HepG2 (cell line): Measurements from ENCODE around the gene PDE9A. TPM values are rescaled to one million over a fixed set of nuclear protein-coding genes. Genes with fewer than 3 reads are reported as not detected.

Experiments
- ARID3A ChIP-seq: IDR thresholded peaks from 2 replicates; pipeline ENCODE4 v1.6.1; 2012; ENCODE audit warnings: low read depth, low read length, improper control_type of control experiment
- KAT2B ChIP-seq: fragments of 150-350 bp; IDR thresholded peaks from 2 replicates; pipeline ENCODE4 v1.6.1; 2014; ENCODE audit warnings: low read depth, low read length, borderline replicate concordance
- MED1 ChIP-seq: sonication (generic); formaldehyde crosslinking; IDR thresholded peaks from 2 replicates; pipeline ENCODE4 v1.4.0; 2020; ENCODE audit warnings: missing genetic modification reagents
- NR2C2 ChIP-seq: sonication (generic); formaldehyde crosslinking; IDR thresholded peaks from 2 replicates; pipeline ENCODE4 v1.4.0; 2020; ENCODE audit warnings: missing genetic modification reagents, mild to moderate bottlenecking, moderate library complexity, borderline replicate concordance
- ONECUT2 ChIP-seq: sonication (generic); formaldehyde crosslinking; IDR thresholded peaks from 2 replicates; pipeline ENCODE4 v1.4.0; 2020; ENCODE audit warnings: missing genetic modification reagents
- RXRB ChIP-seq: IDR thresholded peaks from 2 replicates; pipeline ENCODE4 v1.6.1; 2016; ENCODE audit warnings: borderline replicate concordance, missing genetic modification reagents, missing compliant biosample characterization
- SPEN ChIP-seq: sonication (generic); formaldehyde crosslinking; IDR thresholded peaks from 2 replicates; pipeline ENCODE4 v1.5.1; 2020; ENCODE audit warnings: low read depth, mild to moderate bottlenecking, missing genetic modification reagents
- TCF7 ChIP-seq: sonication (generic); IDR thresholded peaks from 2 replicates; pipeline ENCODE4 v1.6.1; 2016; ENCODE audit warnings: antibody characterized with exemption, low read depth
- TP53 ChIP-seq: sonication (generic); formaldehyde crosslinking; conservative IDR thresholded peaks from 2 replicates; pipeline ENCODE4 v1.4.0; 2020; ENCODE audit warnings: missing genetic modification reagents
- YY1 ChIP-seq: IDR thresholded peaks from 2 replicates; pipeline ENCODE4 v1.6.1; 2011; ENCODE audit warnings: low read length, low read depth, moderate library complexity, mild to moderate bottlenecking; ENCODE audit not compliant: insufficient read depth, insufficient replicate concordance
- ZMYM3 ChIP-seq: sonication (generic); formaldehyde crosslinking; IDR thresholded peaks from 2 replicates; pipeline ENCODE4 v1.5.1; 2020; ENCODE audit warnings: mild to moderate bottlenecking, missing genetic modification reagents
- ZNF510 ChIP-seq: sonication (generic); formaldehyde crosslinking; IDR thresholded peaks from 2 replicates; pipeline ENCODE4 v1.4.0; 2020; ENCODE audit warnings: low read depth, mild to moderate bottlenecking, missing genetic modification reagents
- polyA plus RNA-seq, 8 experiments: library from polyadenylated mRNA; depleted of rRNA in 3 of 8; stranded (reverse) in 7 of 8; unstranded in 1 of 8; fragments of >200 nt; fragmentation: Illumina TruSeq in 4 of 8; extraction: Trizol in 4 of 8; gene quantifications; 2 replicates each; pipeline versions ENCODE4 v1.2.1 to v1.2.3, GENCODE V29; 2011 to 2016; ENCODE audit warnings: low read depth in 4 of 8, missing spikeins in 1 of 8, mixed read lengths in 1 of 8; ENCODE audit not compliant: insufficient read depth in 1 of 8
- total RNA-seq, 5 experiments: library from RNA; depleted of rRNA; stranded (reverse); fragments of >200 nt; fragmentation: Illumina TruSeq; extraction: Trizol; gene quantifications; 2 replicates each; pipeline ENCODE4 v1.2.3, GENCODE V29; 2016; ENCODE audit warnings: low read depth in 1 of 5
- TF ChIP-seq, protein P1 (sequence below): sonication (generic); formaldehyde crosslinking; IDR thresholded peaks from 2 replicates; pipeline ENCODE4 v1.4.0; 2020; ENCODE audit warnings: missing genetic modification reagents
- TF ChIP-seq, protein P2 (sequence below): sonication (generic); formaldehyde crosslinking; IDR thresholded peaks from 2 replicates; pipeline ENCODE4 v1.5.0; 2020; ENCODE audit warnings: missing genetic modification reagents
- TF ChIP-seq, protein P3 (sequence below): sonication (generic); formaldehyde crosslinking; IDR thresholded peaks from 2 replicates; pipeline ENCODE4 v1.4.0; 2020; ENCODE audit warnings: missing genetic modification reagents
- TF ChIP-seq, protein P4 (sequence below): sonication (generic); formaldehyde crosslinking; IDR thresholded peaks from 2 replicates; pipeline ENCODE4 v1.9.0; 2022; ENCODE audit warnings: low read depth, missing genetic modification reagents
- TF ChIP-seq, protein P5 (sequence below): sonication (generic); formaldehyde crosslinking; IDR thresholded peaks from 2 replicates; pipeline ENCODE4 v1.8.0; 2022; ENCODE audit warnings: missing genetic modification reagents, mild to moderate bottlenecking, moderate library complexity, borderline replicate concordance

PDE9A gene
- total and polyA plus RNA-seq, 2 of the 13 experiments (the other 11 are each of a cell fraction or from before 2014, with no cell fraction given): 4.6 to 19.7 TPM

DNA sequence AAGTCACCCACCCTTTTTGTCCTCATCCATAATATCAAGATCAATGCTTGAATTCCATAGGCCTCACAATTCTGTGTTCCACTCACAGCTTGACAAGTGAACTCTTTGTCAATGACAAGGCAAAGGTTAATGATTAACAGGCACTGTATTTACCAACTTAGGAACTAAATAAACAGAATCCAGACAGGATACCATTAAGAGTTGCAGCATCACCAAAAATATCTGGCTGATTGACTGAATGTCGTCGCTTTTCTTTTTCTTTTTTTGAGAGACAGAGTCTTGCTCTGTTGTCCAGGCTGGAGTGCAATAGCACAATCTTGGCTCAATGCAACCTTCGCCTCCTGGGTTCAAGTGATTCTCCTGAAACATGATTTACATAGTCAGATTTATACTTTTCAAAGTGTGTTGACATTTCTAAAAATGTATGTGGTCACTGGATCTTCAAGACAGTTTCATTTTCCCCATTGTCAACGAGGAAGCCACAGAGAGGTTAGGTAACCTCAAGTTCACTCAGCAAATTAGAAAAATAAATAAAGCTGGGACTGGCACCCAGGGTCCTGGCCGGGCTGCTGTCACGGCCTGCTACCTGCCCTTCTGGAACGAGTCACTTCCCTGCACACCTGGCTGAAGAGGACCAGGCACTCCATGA is 81.0 kb downstream of the PDE9A start (continued):
- TF ChIP-seq ARID3A: peak; percentile 92
- peak; percentile 36; the same call in 1 of the 2 replicates for TF ChIP-seq SPEN (CRISPR knock-in tag)
- peak; percentile 2 for TF ChIP-seq YY1
- TF ChIP-seq NR2C2 (CRISPR knock-in tag): peak; percentile 46; the same call in 1 of the 2 replicates
- TF ChIP-seq ZMYM3 (CRISPR knock-in tag): peak; percentile 94
- TF ChIP-seq, protein P1, sequence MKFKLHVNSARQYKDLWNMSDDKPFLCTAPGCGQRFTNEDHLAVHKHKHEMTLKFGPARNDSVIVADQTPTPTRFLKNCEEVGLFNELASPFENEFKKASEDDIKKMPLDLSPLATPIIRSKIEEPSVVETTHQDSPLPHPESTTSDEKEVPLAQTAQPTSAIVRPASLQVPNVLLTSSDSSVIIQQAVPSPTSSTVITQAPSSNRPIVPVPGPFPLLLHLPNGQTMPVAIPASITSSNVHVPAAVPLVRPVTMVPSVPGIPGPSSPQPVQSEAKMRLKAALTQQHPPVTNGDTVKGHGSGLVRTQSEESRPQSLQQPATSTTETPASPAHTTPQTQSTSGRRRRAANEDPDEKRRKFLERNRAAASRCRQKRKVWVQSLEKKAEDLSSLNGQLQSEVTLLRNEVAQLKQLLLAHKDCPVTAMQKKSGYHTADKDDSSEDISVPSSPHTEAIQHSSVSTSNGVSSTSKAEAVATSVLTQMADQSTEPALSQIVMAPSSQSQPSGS (CRISPR knock-in tag): peak; percentile 75; the same call in 1 of the 2 replicates
- peak; percentile 56 for TF ChIP-seq TCF7
- peak; percentile 88 for TF ChIP-seq MED1
- TF ChIP-seq RXRB (CRISPR knock-in tag): peak; percentile 82
- TF ChIP-seq, protein P2, sequence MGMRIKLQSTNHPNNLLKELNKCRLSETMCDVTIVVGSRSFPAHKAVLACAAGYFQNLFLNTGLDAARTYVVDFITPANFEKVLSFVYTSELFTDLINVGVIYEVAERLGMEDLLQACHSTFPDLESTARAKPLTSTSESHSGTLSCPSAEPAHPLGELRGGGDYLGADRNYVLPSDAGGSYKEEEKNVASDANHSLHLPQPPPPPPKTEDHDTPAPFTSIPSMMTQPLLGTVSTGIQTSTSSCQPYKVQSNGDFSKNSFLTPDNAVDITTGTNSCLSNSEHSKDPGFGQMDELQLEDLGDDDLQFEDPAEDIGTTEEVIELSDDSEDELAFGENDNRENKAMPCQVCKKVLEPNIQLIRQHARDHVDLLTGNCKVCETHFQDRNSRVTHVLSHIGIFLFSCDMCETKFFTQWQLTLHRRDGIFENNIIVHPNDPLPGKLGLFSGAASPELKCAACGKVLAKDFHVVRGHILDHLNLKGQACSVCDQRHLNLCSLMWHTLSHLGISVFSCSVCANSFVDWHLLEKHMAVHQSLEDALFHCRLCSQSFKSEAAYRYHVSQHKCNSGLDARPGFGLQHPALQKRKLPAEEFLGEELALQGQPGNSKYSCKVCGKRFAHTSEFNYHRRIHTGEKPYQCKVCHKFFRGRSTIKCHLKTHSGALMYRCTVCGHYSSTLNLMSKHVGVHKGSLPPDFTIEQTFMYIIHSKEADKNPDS (CRISPR knock-in tag): no peak
- 0 out of 2 replicates have a peak, but pooled peaks have one; percentile 19 for TF ChIP-seq KAT2B
- TF ChIP-seq TP53 (CRISPR knock-in tag): peak; percentile 35; the same call in 1 of the 2 replicates
- TF ChIP-seq, protein P3, sequence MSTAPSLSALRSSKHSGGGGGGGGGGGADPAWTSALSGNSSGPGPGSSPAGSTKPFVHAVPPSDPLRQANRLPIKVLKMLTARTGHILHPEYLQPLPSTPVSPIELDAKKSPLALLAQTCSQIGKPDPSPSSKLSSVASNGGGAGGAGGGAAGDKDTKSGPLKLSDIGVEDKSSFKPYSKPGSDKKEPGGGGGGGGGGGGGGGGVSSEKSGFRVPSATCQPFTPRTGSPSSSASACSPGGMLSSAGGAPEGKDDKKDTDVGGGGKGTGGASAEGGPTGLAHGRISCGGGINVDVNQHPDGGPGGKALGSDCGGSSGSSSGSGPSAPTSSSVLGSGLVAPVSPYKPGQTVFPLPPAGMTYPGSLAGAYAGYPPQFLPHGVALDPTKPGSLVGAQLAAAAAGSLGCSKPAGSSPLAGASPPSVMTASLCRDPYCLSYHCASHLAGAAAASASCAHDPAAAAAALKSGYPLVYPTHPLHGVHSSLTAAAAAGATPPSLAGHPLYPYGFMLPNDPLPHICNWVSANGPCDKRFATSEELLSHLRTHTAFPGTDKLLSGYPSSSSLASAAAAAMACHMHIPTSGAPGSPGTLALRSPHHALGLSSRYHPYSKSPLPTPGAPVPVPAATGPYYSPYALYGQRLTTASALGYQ (CRISPR knock-in tag): 0 out of 2 replicates have a peak, but pooled peaks have one; percentile 20
- TF ChIP-seq, protein P4, sequence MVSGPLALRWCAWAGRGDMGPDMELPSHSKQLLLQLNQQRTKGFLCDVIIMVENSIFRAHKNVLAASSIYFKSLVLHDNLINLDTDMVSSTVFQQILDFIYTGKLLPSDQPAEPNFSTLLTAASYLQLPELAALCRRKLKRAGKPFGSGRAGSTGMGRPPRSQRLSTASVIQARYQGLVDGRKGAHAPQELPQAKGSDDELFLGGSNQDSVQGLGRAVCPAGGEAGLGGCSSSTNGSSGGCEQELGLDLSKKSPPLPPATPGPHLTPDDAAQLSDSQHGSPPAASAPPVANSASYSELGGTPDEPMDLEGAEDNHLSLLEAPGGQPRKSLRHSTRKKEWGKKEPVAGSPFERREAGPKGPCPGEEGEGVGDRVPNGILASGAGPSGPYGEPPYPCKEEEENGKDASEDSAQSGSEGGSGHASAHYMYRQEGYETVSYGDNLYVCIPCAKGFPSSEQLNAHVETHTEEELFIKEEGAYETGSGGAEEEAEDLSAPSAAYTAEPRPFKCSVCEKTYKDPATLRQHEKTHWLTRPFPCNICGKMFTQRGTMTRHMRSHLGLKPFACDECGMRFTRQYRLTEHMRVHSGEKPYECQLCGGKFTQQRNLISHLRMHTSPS (CRISPR knock-in tag): peak; percentile 39; the same call in 1 of the 2 replicates
- peak; percentile 82 for TF ChIP-seq ONECUT2 (CRISPR knock-in tag)
- TF ChIP-seq, protein P5, sequence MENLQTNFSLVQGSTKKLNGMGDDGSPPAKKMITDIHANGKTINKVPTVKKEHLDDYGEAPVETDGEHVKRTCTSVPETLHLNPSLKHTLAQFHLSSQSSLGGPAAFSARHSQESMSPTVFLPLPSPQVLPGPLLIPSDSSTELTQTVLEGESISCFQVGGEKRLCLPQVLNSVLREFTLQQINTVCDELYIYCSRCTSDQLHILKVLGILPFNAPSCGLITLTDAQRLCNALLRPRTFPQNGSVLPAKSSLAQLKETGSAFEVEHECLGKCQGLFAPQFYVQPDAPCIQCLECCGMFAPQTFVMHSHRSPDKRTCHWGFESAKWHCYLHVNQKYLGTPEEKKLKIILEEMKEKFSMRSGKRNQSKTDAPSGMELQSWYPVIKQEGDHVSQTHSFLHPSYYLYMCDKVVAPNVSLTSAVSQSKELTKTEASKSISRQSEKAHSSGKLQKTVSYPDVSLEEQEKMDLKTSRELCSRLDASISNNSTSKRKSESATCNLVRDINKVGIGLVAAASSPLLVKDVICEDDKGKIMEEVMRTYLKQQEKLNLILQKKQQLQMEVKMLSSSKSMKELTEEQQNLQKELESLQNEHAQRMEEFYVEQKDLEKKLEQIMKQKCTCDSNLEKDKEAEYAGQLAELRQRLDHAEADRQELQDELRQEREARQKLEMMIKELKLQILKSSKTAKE (CRISPR knock-in tag): peak; percentile 88
- 0 out of 2 replicates have a peak, but pooled peaks have one; percentile 24 for TF ChIP-seq ZNF510 (CRISPR knock-in tag)
